Fibroblast of upper back skin (primary cell): ENCODE results near the gene TCTA.

Source experiments
- DNase-seq: peaks from one replicate; pipeline ENCODE4 v3.0.0-alpha.2; 2013

Gene TCTA

GRCh38 chr3:49410846-49411534, 1.2 kb upstream of the TCTA start:
- no peak for DNase-seq

GRCh38 chr3:49411535-49411967, 672 bp upstream of the TCTA start:
- no peak for DNase-seq

DNA sequence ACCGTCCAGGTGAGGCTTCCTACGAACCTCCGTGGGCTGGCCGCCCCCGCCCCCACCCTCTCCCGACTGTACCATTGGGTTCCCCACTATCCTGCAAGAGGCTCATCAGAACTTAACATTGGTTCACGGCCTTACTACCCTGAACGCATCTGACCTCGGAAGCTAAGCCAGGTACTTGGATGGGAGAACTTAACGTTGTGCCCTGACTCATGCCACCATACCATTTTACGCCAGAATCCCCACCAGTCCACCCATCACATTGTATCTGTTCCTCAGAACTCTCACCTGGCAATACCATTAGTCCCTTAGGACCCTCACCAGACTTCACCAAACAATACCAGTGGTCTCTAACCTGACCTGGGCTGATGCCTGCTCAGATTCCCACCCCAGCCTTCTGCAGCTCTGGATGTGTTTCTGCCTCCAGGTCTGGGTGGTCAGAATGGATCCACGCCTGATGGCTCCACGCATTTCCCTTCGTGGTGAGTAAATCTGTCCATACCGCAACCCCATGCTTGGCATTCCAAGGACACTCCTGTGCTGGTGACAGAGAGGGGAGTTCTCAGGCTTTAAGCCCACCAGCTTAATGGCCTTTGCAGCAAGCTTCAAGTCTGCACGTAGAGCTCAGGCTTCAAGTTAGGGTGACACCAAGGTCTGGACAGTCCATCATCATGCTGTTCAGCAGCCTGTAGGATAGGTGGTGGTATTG, 562 bp downstream of the TCTA start:
- peak; percentile 25 for DNase-seq

DNA sequence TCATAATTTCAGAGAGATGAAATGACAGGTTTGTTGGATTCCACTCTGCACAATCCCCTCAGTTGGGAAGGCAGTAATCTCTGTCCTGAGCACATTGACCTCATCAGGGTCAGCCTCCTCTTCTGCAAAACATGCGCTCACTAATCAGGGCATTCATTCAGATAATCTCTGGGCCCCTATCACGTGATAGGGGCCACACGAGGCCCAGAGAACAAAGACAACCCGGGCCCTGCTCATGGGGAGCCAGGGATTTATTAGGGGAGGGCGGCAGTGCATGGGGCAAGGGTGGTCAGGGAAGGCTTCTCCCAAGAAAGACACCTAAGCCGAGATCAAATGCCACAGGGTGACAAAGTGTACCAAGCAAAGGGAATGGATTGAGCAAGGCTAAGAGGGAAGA, 1.1 kb downstream of the TCTA start:
- DNase-seq: no peak

- no peak for DNase-seq
These were observed 2.5 kb downstream of the TCTA start for GRCh38 chr3:49414753-49415152.

GRCh38 chr3:49415931-49416601, 3.8 kb downstream of the TCTA start:
- no peak for DNase-seq

- DNase-seq: no peak
These were observed 4.6 kb downstream of the TCTA start for GRCh38 chr3:49416867-49417266.

- DNase-seq: no peak
These were observed 5.4 kb downstream of the TCTA start for GRCh38 chr3:49417516-49418120.

DNA sequence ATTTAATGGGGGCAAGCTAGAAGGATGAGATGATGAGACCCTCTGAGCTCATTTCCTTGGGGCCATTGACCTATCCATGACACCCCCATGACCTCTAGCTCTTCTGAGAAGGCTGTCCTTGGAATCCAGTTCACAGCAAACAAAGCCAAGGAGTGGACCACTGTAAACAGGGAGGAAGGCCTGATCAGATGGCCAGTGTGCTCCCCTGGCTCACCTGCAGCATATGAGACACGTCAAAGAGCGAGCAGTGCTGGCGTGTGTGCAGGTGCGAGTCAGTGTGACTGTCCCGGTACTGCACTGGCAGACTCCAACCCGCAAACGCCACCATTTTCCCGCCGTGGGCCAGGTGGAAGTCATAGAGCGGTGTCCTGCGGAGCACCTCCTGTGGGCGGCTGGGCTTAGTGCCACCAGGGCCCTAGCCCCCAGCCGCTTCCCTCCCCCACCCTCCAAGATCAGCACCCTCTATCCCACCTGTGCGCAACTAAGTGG, 9.7 kb downstream of the TCTA start:
- DNase-seq: no peak

DNA sequence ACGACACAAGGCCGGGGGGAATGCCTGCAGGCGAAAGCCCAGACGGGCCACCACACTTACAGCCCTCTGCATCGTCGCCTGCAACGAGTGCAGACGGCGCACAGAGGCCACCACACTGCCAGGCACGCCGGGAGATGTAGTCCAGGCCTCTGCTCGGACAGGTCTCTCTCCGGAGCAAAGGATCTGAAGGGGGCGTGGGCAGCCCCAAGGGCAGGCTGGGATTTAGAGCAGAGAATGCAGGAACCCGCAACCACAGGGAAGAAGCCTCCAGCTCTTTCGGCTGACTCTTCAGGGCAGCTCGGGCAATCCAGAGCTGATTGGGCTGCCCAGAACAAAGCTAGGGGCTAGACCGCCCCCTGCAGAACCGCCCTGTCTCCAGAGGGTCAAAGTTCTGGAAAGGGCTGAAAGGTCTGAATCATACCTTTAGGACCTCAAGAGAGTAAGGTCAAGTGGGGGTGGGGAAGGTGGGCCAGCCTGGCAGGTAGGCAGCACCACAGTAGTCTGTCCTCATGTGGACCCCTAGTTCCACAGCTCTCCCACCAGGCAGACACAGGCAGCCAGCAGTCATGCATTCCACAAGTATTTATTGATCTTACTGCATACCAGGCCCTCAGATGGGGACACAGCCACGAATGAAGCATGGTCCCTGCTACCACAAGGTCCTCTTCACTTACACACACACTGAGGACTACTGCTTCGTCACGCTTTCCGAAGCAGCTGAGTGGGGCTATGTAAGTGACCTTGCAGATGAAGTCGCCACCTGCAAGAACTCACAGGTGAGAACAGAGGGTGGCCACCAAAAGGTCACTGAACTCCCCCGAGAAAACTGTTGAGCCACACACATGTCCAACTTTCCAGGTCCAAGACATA, 10.4 kb downstream of the TCTA start, which contains the start of gene AMT:
Gene AMT (minus strand): TSS at position 95 of the 870 bp plus-strand sequence. CDS start 23 bp downstream, at position 72.
- no peak for DNase-seq

- no peak for DNase-seq
These were observed 12.6 kb downstream of the TCTA start for GRCh38 chr3:49424816-49425215.

DNA sequence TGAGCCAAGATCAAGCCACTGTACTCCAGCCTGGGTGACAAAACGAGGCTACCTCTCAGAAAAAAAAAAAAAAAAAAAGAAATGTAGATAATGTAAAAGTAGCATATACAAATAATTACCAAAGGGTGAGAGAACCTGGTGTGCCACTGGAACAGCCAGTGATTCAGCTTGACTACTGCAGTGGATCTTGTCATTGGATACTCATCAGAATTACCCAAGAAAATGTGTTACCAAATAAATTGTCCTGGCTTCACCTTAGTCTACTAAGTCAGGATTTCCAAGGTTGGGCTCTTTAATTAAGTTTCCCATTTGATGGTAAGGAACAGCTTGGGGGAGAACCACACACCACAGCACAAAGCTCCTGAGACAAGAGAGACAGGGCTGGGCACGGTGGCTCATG, 15.4 kb downstream of the TCTA start:
- DNase-seq: no peak

DNA sequence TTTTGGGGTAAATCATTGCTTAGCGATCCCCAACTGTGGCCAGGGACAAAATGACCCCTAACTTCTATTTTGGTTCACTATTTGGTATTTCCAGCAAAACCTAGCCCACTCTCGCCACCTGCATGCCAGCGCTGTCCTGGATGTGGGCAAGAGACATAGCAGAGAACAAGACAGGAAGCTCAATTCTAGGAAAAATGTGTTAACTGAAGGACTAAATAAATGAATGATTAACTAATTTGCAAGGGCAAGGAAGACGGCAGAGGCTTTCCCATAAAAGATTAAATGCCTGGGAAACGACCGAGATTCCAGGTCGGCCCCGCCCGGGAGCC, 16.5 kb downstream of the TCTA start:
- no peak for DNase-seq

- no peak for DNase-seq
These were observed 22.5 kb downstream of the TCTA start for GRCh38 chr3:49434731-49435130.

- no peak for DNase-seq
These were observed 33.2 kb downstream of the TCTA start for GRCh38 chr3:49445391-49445790.

GRCh38 chr3:49453621-49454020, 41.4 kb downstream of the TCTA start:
- DNase-seq: no peak

GRCh38 chr3:49454458-49454857, 42.2 kb downstream of the TCTA start:
- no peak for DNase-seq

- DNase-seq: no peak
These were observed 42.9 kb downstream of the TCTA start for GRCh38 chr3:49454898-49455681.

DNA sequence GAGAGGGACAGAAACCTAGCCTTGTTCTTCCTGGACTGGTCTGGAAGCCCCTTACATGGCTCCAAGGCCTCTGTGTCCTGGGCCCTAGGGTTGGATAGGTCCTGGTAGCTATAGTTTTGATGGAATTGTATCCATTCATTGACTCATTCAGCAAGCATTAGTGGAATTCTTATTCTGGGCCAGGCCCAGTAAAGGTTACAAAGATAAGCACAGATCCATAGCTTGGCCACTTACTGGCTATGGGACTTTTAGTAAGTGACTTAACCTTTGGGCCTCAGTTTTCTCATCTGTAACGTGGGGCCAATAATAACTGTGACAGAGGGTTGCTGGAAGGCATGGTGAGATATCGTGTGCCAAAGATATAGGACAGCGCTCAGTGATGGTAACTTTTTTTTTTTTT, 44.2 kb downstream of the TCTA start:
- DNase-seq: peak; percentile 36

GRCh38 chr3:49460188-49460890, 48.1 kb downstream of the TCTA start:
- DNase-seq: no peak

GRCh38 chr3:49460956-49461355, 48.7 kb downstream of the TCTA start:
- DNase-seq: no peak
